ENCODE results near the gene ZP1. TPM values are rescaled to one million over a fixed set of nuclear protein-coding genes. Genes with fewer than 3 reads are reported as not detected.
"Not testable (repeated sequence)": the region's sequence is repeated elsewhere in the genome, so short reads cannot be mapped to it uniquely, and the experiment has no call there.

The ZP1 gene
- total RNA-seq, 2 experiments from 2014 or later, result 0.44 to 0.60 TPM

- ATAC-seq (ENCODE audit: low read depth) (peak; percentile 93), DNase-seq (peak; percentile 98)
- no peaks in the 10 kb centered on the region for H3K36me3 Mint-ChIP-seq
- no peaks in the 10 kb centered on the region for H3K27me3 Mint-ChIP-seq
- H3K4me3 Mint-ChIP-seq, result peak within 1 kb of the TSS; percentile 81
- H3K27ac Mint-ChIP-seq, result peak within 1 kb of the TSS; percentile 91
- POLR2A ChIA-PET, result interaction anchor here (0.6 to 1.8 kb wide), 6 partner anchors 8 to 207 kb away, joined by 3 to 20 read pairs (median 4); partner anchors contain the start of gene TMEM109
- peaks cover 38% of the 10 kb centered on the region for H3K4me1 Mint-ChIP-seq
- H3K9me3 Mint-ChIP-seq, result no peaks in the 10 kb centered on the region
These were observed 39.0 kb downstream of the ZP1 start, which contains the start of gene PRPF19 for GRCh38 chr11:60906132-60906972. Gene PRPF19, minus strand, starts transcription at chr11:60906585. Its CDS starts 203 bp downstream, at chr11:60906382.

GRCh38 chr11:60908803-60909202, 41.5 kb downstream of the ZP1 start:
- peaks cover 50% of the 10 kb centered on the region for H3K4me1 Mint-ChIP-seq
- no peak for ATAC-seq (ENCODE audit: low read depth)
- no peak for DNase-seq
- no peaks in the 10 kb centered on the region for H3K9me3 Mint-ChIP-seq
- H3K4me3 Mint-ChIP-seq, result no peak overlapping the region
- POLR2A ChIA-PET, result no interaction called here
- no peaks in the 10 kb centered on the region for H3K36me3 Mint-ChIP-seq
- no peaks in the 10 kb centered on the region for H3K27me3 Mint-ChIP-seq
- H3K27ac Mint-ChIP-seq, result no peak overlapping the region

- ATAC-seq (ENCODE audit: low read depth), result not testable (repeated sequence)
These were observed 42.4 kb downstream of the ZP1 start for GRCh38 chr11:60909680-60910280.

GRCh38 chr11:60910281-60910687, 42.9 kb downstream of the ZP1 start:
- ATAC-seq (ENCODE audit: low read depth), result no peak
- POLR2A ChIA-PET, result no interaction called here
- no peak overlapping the region for H3K4me3 Mint-ChIP-seq
- no peaks in the 10 kb centered on the region for H3K36me3 Mint-ChIP-seq
- H3K27me3 Mint-ChIP-seq, result no peaks in the 10 kb centered on the region
- no peaks in the 10 kb centered on the region for H3K9me3 Mint-ChIP-seq
- peaks cover 39% of the 10 kb centered on the region for H3K4me1 Mint-ChIP-seq
- no peak overlapping the region for H3K27ac Mint-ChIP-seq
- DNase-seq, result no peak

More at GRCh38 chr11:60909680-60910280, 42.4 kb downstream of the ZP1 start:
- POLR2A ChIA-PET, H3K27ac Mint-ChIP-seq, H3K36me3 Mint-ChIP-seq, H3K9me3 Mint-ChIP-seq, H3K4me3 Mint-ChIP-seq, H3K27me3 Mint-ChIP-seq, DNase-seq: not testable (repeated sequence)
- H3K4me1 Mint-ChIP-seq, result peaks cover 42% of the 10 kb centered on the region

GRCh38 chr11:60910711-60911380, 43.5 kb downstream of the ZP1 start:
- Mint-ChIP-seq H3K27me3 (no peaks in the 10 kb centered on the region), H3K4me3 (no peak overlapping the region), H3K9me3 (no peaks in the 10 kb centered on the region), H3K36me3 (no peaks in the 10 kb centered on the region), H3K4me1 (peaks cover 40% of the 10 kb centered on the region), H3K27ac (no peak overlapping the region)
- DNase-seq, result no peak
- no peak for ATAC-seq (ENCODE audit: low read depth)
- POLR2A ChIA-PET, result no interaction called here

- Mint-ChIP-seq H3K27ac (peak overlapping the region; percentile 80), H3K4me1 (peaks cover 44% of the 10 kb centered on the region), H3K36me3 (peaks cover 3% of the 10 kb centered on the region), H3K4me3 (peak overlapping the region; percentile 62), H3K27me3 (no peaks in the 10 kb centered on the region), H3K9me3 (no peaks in the 10 kb centered on the region)
- ATAC-seq (ENCODE audit: low read depth) (no peak), DNase-seq (no peak)
- POLR2A ChIA-PET, result interaction anchor here (0.7 to 2.6 kb wide), 5 partner anchors 9 to 169 kb away, joined by 3 to 13 read pairs (median 4); no protein-coding TSS in a partner anchor
These were observed 45.0 kb downstream of the ZP1 start for GRCh38 chr11:60912223-60912850.

- no peak for ATAC-seq (ENCODE audit: low read depth)
- no peaks in the 10 kb centered on the region for H3K27me3 Mint-ChIP-seq
- POLR2A ChIA-PET, result interaction anchor here (0.8 to 3.1 kb wide), 12 partner anchors 7 to 199 kb away, joined by 3 to 21 read pairs (median 4); partner anchors contain the start of genes PRPF19 and ZP1
- H3K27ac Mint-ChIP-seq, result peak overlapping the region; percentile 98
- H3K4me3 Mint-ChIP-seq, result peak overlapping the region; percentile 98
- H3K36me3 Mint-ChIP-seq, result peaks cover 4% of the 10 kb centered on the region
- peaks cover 43% of the 10 kb centered on the region for H3K4me1 Mint-ChIP-seq
- no peak for DNase-seq
- no peaks in the 10 kb centered on the region for H3K9me3 Mint-ChIP-seq
These were observed 45.6 kb downstream of the ZP1 start for GRCh38 chr11:60912851-60913528.

- DNase-seq (peak; percentile 84), ATAC-seq (ENCODE audit: low read depth) (peak; percentile 68)
- H3K9me3 Mint-ChIP-seq, result no peaks in the 10 kb centered on the region
- H3K4me3 Mint-ChIP-seq, result peak within 1 kb of the TSS; percentile 98
- no peaks in the 10 kb centered on the region for H3K27me3 Mint-ChIP-seq
- H3K36me3 Mint-ChIP-seq, result peaks cover 4% of the 10 kb centered on the region
- H3K4me1 Mint-ChIP-seq, result peaks cover 46% of the 10 kb centered on the region
- peak within 1 kb of the TSS; percentile 98 for H3K27ac Mint-ChIP-seq
- POLR2A ChIA-PET, result interaction anchor here (0.7 to 3.1 kb wide), 16 partner anchors 8 to 198 kb away, joined by 3 to 21 read pairs (median 3); partner anchors contain the start of genes PRPF19, PTGDR2, SLC15A3 and TMEM132A
These were observed 46.7 kb downstream of the ZP1 start, which contains the start of gene TMEM109 for GRCh38 chr11:60913793-60914632. Gene TMEM109, plus strand, starts transcription at chr11:60914158. Its CDS starts 5,536 bp downstream, at chr11:60919694.

GRCh38 chr11:60914633-60915247, 47.4 kb downstream of the ZP1 start:
- H3K27me3 Mint-ChIP-seq, result no peaks in the 10 kb centered on the region
- POLR2A ChIA-PET, result interaction anchor here (0.9 to 3.1 kb wide), 16 partner anchors 9 to 200 kb away, joined by 3 to 21 read pairs (median 4); partner anchors contain the start of genes PRPF19, PTGDR2, SLC15A3 and TMEM132A
- H3K4me3 Mint-ChIP-seq, result peak overlapping the region; percentile 89
- peak; percentile 27 for ATAC-seq (ENCODE audit: low read depth)
- H3K27ac Mint-ChIP-seq, result peak overlapping the region; percentile 91
- H3K36me3 Mint-ChIP-seq, result peaks cover 8% of the 10 kb centered on the region
- peaks cover 45% of the 10 kb centered on the region for H3K4me1 Mint-ChIP-seq
- DNase-seq, result peak; percentile 65
- H3K9me3 Mint-ChIP-seq, result no peaks in the 10 kb centered on the region

GRCh38 chr11:60915248-60915914, 48.0 kb downstream of the ZP1 start:
- ATAC-seq (ENCODE audit: low read depth) (peak; percentile 62), DNase-seq (peak; percentile 74)
- peaks cover 43% of the 10 kb centered on the region for H3K4me1 Mint-ChIP-seq
- POLR2A ChIA-PET, result interaction anchor here (0.6 to 3.1 kb wide), 16 partner anchors 8 to 216 kb away, joined by 3 to 21 read pairs (median 3); partner anchors contain the start of genes PRPF19, SLC15A3 and TMEM132A
- H3K4me3 Mint-ChIP-seq, result peak overlapping the region; percentile 89
- peaks cover 11% of the 10 kb centered on the region for H3K36me3 Mint-ChIP-seq
- H3K9me3 Mint-ChIP-seq, result no peaks in the 10 kb centered on the region
- H3K27ac Mint-ChIP-seq, result peak overlapping the region; percentile 91
- no peaks in the 10 kb centered on the region for H3K27me3 Mint-ChIP-seq
